ENCODE measurements around the gene TNRC18. TPM values are rescaled to one million over a fixed set of nuclear protein-coding genes. Genes with fewer than 3 reads are reported as not detected.
A peak's percentile ranks its signal among the peaks of the same experiment; 100 is the strongest.

Gene TNRC18
- total and polyA plus RNA-seq, 9 of the 15 experiments (the other 6 are each of a cell fraction or from before 2014, with no cell fraction given): 0.03 to 43.2 (median 18.0) TPM

DNA sequence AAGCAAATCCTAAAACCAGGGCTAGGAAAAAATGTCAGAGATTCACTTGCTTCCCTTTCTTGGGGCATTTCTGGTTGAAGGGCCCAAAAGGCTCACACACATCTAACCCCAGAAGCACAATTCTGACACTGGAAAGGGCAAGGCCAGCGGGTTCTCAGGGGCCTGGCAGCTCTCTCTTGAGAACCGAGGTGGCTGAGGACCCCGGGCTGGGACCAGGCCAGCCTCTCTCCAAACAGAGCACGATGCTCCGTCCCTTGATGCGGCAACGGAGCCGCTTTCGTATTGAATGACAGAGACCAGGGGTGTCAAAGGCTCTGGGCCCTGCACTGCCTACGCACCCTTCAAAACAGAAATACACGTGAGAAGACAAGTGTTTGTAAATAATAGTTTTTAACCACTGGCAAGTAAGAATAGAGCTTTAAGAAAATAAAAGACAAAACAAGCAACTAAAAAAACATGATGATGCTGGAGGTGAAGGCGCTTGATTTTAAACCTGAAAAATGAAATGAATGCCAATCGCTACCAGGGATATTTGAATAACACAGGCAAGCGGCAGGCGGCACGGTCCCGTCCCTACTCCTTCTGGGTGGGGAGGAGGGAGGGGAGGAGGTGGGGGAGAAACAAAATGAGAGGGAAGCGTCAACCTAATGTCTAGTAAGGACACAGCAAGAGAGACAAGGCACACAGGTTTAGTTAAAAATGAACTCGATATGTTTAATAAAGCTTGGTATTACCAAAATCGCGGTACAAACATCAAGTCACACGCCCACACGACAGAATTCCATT lies 72.8 kb downstream of the TNRC18 start:
- BruUV-seq (replicated peaks): no TSS peak
- DNase-seq (ENCODE audit: extremely low read depth in 1 of 4, low spot score in 3 of 4): no peak
- no peak overlapping the region for H3K27ac ChIP-seq (ENCODE audit: extremely low read depth, low read depth, low read length)
- H3K9me1 ChIP-seq (ENCODE audit: control insufficient read depth, insufficient read depth, low read length): no peaks in the 10 kb centered on the region
- no peaks in the 10 kb centered on the region for H3K79me2 ChIP-seq (ENCODE audit: control insufficient read depth, insufficient read depth, low read length)
- H3K4me2 ChIP-seq (ENCODE audit: insufficient read depth, low read length): no peak overlapping the region
- in situ Hi-C loops (cut with MboI): loop anchor here (10.0 kb wide), 1 partner anchor 324 kb away; no protein-coding TSS in a partner anchor
- H3K4me3 ChIP-seq: no peak overlapping the region
- 82% methylated on average over 22 of the region's 23 CpGs for WGBS (ENCODE audit: insufficient coverage, low coverage, missing lambda C conversion rate)
- no peaks in the 10 kb centered on the region for H3K27me3 ChIP-seq (ENCODE audit: control insufficient read depth in 2 of 2, insufficient read depth in 2 of 2, low read length in 2 of 2)
- 0 out of 2 replicates have a peak, but pooled peaks cover 7% of the 10 kb centered on the region for H4K20me1 ChIP-seq (replicated peaks; ENCODE audit: control insufficient read depth, insufficient read depth, low read length)
- FAIRE-seq: no peak
- H3K4me1 ChIP-seq (replicated peaks in 1 of 2; ENCODE audit: control insufficient read depth in 2 of 2, insufficient read depth in 2 of 2, low read length in 2 of 2): peaks cover 0 to 17% of the 10 kb centered on the region in 2 experiments; a peak in 2 of 5 replicates
- intact Hi-C loops (cut with micrococcal nuclease): no loop called here
- POLR2A ChIA-PET: interaction anchor here (1.0 kb wide), 1 partner anchor 175 kb away, joined by 3 read pairs; no protein-coding TSS in a partner anchor
- CTCF ChIA-PET (ENCODE audit: low intra/inter-chr PET ratio): no interaction called here
- no peaks in the 10 kb centered on the region for H3K9me3 ChIP-seq (replicated peaks; ENCODE audit: control insufficient read depth, insufficient read depth, low read depth, low read length)
- no peak for ATAC-seq
- no peak overlapping the region for H2AFZ ChIP-seq (ENCODE audit: low read depth, low read length)
- TF ChIP-seq SMARCE1 (IDR thresholded peaks at IDR 0.05): no peak
- TF ChIP-seq EWSR1 (IDR thresholded peaks at IDR 0.05; ENCODE audit: borderline replicate concordance, low read depth, partially characterized antibody): no peak
- TF ChIP-seq, protein P1, sequence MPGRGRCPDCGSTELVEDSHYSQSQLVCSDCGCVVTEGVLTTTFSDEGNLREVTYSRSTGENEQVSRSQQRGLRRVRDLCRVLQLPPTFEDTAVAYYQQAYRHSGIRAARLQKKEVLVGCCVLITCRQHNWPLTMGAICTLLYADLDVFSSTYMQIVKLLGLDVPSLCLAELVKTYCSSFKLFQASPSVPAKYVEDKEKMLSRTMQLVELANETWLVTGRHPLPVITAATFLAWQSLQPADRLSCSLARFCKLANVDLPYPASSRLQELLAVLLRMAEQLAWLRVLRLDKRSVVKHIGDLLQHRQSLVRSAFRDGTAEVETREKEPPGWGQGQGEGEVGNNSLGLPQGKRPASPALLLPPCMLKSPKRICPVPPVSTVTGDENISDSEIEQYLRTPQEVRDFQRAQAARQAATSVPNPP (IDR thresholded peaks at IDR 0.05; ENCODE audit: borderline replicate concordance, insufficient read depth, insufficient read length): no peak
- TF ChIP-seq HDAC1 (IDR thresholded peaks at IDR 0.05): no peak
- no peak for TF ChIP-seq ZNF764 (CRISPR knock-in tag; IDR thresholded peaks at IDR 0.05; ENCODE audit: low read depth)
- no peak for TF ChIP-seq TAF9B (IDR thresholded peaks at IDR 0.05; ENCODE audit: partially characterized antibody)
- TF ChIP-seq NCOA2 (IDR thresholded peaks at IDR 0.05; ENCODE audit: partially characterized antibody in 2 of 2): no peak
- H3K9ac ChIP-seq (ENCODE audit: insufficient read depth in 1 of 2, low read depth in 2 of 2, low read length in 2 of 2): 0 out of 4 replicates have a peak overlapping the region, but pooled peaks of 1 of the 2 experiments have one; percentile 52
- H3K36me3 ChIP-seq (ENCODE audit: control insufficient read depth, insufficient read depth, low read length): peaks cover 10% of the 10 kb centered on the region; the same call in 1 of the 3 replicates
